ENCODE measurements around the gene OR13C9. TPM values are rescaled to one million over a fixed set of nuclear protein-coding genes. Genes with fewer than 3 reads are reported as not detected.

OR13C9 gene
- total RNA-seq, 2 donors from 2014 or later: not detected

DNA sequence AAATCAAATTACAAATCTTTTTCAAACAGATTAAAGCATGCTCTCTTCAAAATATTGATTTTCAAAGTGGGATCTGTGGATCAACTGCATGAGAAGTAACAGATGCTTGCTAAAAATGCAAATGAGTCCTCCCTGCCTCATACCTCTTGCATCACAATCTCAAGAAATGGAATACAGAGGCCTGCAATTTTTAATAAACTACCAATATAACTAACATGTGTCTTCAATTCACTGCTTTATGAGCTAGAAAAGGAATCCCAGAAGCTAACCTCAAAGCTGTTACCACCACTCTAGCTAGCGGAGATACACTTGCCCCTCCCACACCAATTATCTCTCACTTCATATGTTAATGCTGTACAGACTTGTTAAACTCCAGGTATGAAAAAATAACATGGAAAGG is 28.4 kb downstream of the OR13C9 start:
- no peaks in the 10 kb centered on the region for H3K9me3 ChIP-seq
- intact Hi-C loops (cut with DNase I): no loop called here
- H3K27ac ChIP-seq: no peak overlapping the region
- TF ChIP-seq, protein P1, sequence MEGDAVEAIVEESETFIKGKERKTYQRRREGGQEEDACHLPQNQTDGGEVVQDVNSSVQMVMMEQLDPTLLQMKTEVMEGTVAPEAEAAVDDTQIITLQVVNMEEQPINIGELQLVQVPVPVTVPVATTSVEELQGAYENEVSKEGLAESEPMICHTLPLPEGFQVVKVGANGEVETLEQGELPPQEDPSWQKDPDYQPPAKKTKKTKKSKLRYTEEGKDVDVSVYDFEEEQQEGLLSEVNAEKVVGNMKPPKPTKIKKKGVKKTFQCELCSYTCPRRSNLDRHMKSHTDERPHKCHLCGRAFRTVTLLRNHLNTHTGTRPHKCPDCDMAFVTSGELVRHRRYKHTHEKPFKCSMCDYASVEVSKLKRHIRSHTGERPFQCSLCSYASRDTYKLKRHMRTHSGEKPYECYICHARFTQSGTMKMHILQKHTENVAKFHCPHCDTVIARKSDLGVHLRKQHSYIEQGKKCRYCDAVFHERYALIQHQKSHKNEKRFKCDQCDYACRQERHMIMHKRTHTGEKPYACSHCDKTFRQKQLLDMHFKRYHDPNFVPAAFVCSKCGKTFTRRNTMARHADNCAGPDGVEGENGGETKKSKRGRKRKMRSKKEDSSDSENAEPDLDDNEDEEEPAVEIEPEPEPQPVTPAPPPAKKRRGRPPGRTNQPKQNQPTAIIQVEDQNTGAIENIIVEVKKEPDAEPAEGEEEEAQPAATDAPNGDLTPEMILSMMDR (IDR thresholded peaks at IDR 0.05): no peak
- H3K27me3 ChIP-seq: no peaks in the 10 kb centered on the region
- no peaks in the 10 kb centered on the region for H3K36me3 ChIP-seq
- no peak overlapping the region for H3K4me3 ChIP-seq
- DNase-seq: no peak
- no peak overlapping the region for H3K9ac ChIP-seq (ENCODE audit: low read depth in 2 of 2, low read length in 2 of 2)
- no peaks in the 10 kb centered on the region for H3K4me1 ChIP-seq

DNA sequence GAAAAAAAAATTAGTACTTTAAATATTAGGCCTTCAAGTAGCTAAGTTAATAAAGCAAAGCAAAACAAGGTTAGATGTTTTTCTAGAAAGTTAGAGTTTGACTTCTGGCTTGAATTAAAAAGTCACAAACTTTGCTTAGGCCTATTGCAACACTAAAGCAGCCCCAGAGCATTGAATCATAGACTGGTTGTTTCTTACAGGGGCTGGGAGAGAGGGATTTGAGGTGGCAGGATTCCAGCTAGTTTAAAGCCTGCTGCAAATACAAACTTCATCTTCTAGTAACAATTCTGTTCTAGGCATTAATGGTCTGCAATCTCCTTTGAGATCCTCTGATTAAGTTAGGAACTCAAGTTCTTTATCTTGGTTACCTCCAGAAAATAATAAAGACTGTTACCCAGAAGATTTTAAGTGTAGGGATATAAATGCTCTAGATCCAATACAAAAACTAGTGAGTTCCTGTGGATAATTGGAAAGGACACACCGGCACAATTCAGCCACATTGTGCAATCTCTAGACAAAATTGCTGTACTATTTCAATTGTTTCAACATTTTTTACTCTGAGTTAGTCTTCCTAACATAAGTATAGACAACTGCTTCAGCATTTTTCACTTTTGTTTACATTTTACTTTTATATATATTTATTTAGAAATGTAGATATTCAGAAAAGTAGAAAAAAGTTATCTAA is 31.4 kb downstream of the OR13C9 start:
- DNase-seq: no peak
- intact Hi-C loops (cut with DNase I): no loop called here

DNA sequence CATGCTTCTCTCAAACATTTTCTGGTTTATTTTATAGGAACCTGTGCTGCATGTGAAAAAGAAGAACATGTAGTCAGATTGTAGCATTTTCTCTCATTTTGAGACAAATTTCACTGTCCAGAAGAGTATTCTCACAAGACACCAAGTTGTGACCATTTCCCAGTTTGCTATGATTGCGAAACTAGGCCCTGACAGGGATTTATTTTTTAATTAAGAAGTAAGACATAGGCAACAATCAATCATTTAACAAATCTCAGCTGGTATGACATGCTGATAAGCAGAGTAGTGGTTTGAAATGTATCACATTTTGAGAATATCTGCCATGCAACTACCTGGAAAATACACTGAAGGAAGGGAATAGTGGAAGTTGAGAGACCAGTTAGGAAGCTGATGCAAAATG is 37.4 kb downstream of the OR13C9 start:
- H3K27ac ChIP-seq: no peak overlapping the region
- no peaks in the 10 kb centered on the region for H3K27me3 ChIP-seq
- TF ChIP-seq, protein P1 (IDR thresholded peaks at IDR 0.05): no peak
- H3K9me3 ChIP-seq: no peaks in the 10 kb centered on the region
- H3K36me3 ChIP-seq: no peaks in the 10 kb centered on the region
- no peak for DNase-seq
- no peak overlapping the region for H3K9ac ChIP-seq (ENCODE audit: low read depth in 2 of 2, low read length in 2 of 2)
- no peaks in the 10 kb centered on the region for H3K4me1 ChIP-seq
- intact Hi-C loops (cut with DNase I): no loop called here
- H3K4me3 ChIP-seq: no peak overlapping the region

More for the DNA sequence above, 31.4 kb downstream of the OR13C9 start:
- no peaks in the 10 kb centered on the region for H3K27me3 ChIP-seq
- no peak overlapping the region for H3K27ac ChIP-seq
- TF ChIP-seq, protein P1 (IDR thresholded peaks at IDR 0.05): no peak
- no peaks in the 10 kb centered on the region for H3K4me1 ChIP-seq
- no peak overlapping the region for H3K4me3 ChIP-seq
- H3K9me3 ChIP-seq: no peaks in the 10 kb centered on the region
- no peak overlapping the region for H3K9ac ChIP-seq (ENCODE audit: low read depth in 2 of 2, low read length in 2 of 2)
- no peaks in the 10 kb centered on the region for H3K36me3 ChIP-seq

DNA sequence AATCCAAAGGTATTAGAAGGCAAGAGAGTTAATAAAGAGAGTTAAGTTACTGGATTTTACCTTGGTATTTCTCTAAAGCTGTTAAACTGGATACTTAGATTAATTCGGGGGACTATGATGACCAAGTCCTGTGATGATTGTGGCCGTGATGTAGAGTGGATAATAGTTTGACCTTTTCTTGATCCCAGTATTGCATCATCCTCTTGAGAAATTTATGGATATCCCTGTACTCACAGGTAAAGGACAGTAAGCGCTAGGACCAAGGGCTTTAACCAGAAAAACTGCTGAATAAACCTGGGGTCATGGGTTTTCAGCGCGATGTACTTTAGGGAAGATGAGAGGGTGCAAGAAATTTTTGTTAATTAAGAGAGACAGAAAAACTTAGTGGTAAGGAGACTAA is 40.7 kb downstream of the OR13C9 start:
- H3K4me3 ChIP-seq: no peak overlapping the region
- H3K9ac ChIP-seq (ENCODE audit: low read depth in 2 of 2, low read length in 2 of 2): no peak overlapping the region
- H3K9me3 ChIP-seq: no peaks in the 10 kb centered on the region
- H3K27ac ChIP-seq: no peak overlapping the region
- H3K36me3 ChIP-seq: no peaks in the 10 kb centered on the region
- intact Hi-C loops (cut with DNase I): no loop called here
- no peaks in the 10 kb centered on the region for H3K27me3 ChIP-seq
- DNase-seq: no peak
- TF ChIP-seq, protein P1 (IDR thresholded peaks at IDR 0.05): no peak
- H3K4me1 ChIP-seq: no peaks in the 10 kb centered on the region

DNA sequence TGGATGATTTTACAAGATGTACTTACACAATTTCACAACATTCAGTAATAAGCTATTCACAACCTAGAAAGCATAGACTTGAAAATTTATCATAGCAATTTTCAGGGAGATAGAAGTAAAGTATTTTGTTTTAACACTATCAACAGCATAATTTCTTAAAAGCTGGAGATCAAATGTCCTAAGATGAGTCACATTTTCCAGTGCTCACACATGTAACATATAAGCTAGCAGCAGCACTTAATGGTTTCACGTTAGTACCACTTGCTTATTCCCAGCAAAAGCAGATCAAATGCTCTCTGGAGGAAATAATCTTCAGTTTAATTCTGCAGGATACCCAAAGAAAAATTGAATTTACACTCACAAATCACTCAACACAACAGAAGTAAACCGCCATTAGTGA is 42.5 kb downstream of the OR13C9 start:
- Histone ChIP-seq H3K27me3 (no peaks in the 10 kb centered on the region), H3K9me3 (no peaks in the 10 kb centered on the region), H3K36me3 (no peaks in the 10 kb centered on the region), H3K4me1 (no peaks in the 10 kb centered on the region), H3K27ac (no peak overlapping the region), H3K4me3 (no peak overlapping the region), H3K9ac (ENCODE audit: low read depth in 2 of 2, low read length in 2 of 2) (no peak overlapping the region)
- intact Hi-C loops (cut with DNase I): no loop called here
- no peak for DNase-seq
- TF ChIP-seq, protein P1 (IDR thresholded peaks at IDR 0.05): no peak
